ENCODE measurements around the gene MEIS2.

DNA sequence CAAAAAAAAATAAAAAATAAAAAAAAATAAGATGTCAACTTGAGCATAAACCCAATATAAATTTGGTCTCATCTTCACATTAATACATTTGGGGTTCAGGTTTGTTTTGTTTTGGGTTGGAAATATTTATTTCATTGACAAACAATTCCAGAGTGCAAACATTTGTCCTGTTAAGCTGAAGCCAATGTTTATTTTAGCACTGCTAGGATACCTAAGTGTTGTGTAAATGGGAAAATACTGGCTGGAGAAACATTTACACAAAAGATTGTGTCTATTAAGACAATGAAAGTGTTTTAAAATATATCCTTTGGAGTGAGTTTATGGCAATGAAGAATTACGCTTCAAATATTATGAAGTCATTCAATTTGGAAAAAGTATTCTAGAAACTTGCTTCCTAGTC, 91.1 kb downstream of the MEIS2 start:
- TF ChIP-seq, protein P1, sequence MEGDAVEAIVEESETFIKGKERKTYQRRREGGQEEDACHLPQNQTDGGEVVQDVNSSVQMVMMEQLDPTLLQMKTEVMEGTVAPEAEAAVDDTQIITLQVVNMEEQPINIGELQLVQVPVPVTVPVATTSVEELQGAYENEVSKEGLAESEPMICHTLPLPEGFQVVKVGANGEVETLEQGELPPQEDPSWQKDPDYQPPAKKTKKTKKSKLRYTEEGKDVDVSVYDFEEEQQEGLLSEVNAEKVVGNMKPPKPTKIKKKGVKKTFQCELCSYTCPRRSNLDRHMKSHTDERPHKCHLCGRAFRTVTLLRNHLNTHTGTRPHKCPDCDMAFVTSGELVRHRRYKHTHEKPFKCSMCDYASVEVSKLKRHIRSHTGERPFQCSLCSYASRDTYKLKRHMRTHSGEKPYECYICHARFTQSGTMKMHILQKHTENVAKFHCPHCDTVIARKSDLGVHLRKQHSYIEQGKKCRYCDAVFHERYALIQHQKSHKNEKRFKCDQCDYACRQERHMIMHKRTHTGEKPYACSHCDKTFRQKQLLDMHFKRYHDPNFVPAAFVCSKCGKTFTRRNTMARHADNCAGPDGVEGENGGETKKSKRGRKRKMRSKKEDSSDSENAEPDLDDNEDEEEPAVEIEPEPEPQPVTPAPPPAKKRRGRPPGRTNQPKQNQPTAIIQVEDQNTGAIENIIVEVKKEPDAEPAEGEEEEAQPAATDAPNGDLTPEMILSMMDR (IDR thresholded peaks at IDR 0.05) = no peak
- TF ChIP-seq POLR2A (IDR thresholded peaks at IDR 0.05) = no peak

Measured in Peyer's patch (tissue), 4 donors.